ENCODE data around the gene GATM. TPM values are rescaled to one million over a fixed set of nuclear protein-coding genes. Genes with fewer than 3 reads are reported as not detected.

The GATM gene
- total RNA-seq, 2 donors from 2014 or later = 12.9 to 254 TPM

DNA sequence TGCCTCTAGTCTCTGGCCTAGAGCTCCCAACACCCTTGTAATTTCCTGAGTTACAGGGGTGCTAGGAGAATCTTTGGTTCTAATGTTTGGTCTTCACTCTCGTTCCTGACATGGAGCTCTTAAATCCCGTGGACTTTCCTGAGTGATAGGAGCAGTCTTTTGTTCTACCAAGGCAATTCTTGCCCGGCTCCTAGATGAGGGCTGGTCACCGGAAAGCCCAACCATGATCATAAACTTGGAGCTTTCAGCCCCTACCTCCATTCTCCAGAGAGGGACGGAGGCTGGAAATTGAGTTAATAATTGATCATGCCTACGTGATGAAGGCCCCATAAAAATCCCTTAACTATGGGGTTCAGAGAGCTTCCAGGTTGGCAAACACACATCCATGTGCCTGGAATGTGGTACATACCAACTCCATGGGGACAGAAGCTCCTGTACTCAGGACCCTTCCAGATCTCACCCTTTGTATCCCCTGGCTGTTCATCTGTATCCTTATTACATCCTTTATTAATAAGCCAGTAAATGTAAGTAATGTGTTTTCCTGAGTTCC lies 18.8 kb upstream of the GATM start:
- no peak for TF ChIP-seq POLR2AphosphoS5 (IDR thresholded peaks at IDR 0.05)
- H3K9me3 ChIP-seq = no peaks in the 10 kb centered on the region
- no peaks in the 10 kb centered on the region for H3K4me1 ChIP-seq (replicated peaks)
- H3K27ac ChIP-seq = no peak overlapping the region
- WGBS = 58% methylated on average over 6 of the region's 6 CpGs
- intact Hi-C loops (cut with DNase I) = no loop called here
- no peak overlapping the region for H3K4me3 ChIP-seq
- no peaks in the 10 kb centered on the region for H3K27me3 ChIP-seq (replicated peaks; ENCODE audit: insufficient read depth)
- no peak for DNase-seq (ENCODE audit: low spot score)
- no peaks in the 10 kb centered on the region for H3K36me3 ChIP-seq

DNA sequence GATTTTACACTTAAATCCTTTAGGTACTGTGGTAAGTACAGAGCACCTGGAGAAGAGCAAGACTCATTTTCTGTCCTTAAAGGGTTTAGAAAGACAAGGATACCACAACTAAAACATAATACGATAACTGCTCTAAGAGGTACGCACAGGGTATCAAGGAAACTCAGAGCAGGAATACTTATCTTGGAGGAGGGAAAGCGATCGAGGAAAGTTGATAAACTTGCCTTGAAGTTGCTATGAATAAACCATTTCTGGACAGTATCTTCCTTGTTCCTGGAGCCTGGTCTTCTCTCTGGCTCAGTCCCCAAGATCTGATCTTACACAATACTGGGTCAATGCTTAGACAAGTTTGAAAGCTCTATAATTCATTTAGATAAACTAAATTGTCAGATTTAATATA lies 17.6 kb upstream of the GATM start:
- Histone ChIP-seq H3K4me1 (replicated peaks) (no peaks in the 10 kb centered on the region), H3K27me3 (replicated peaks; ENCODE audit: insufficient read depth) (no peaks in the 10 kb centered on the region), H3K4me3 (no peak overlapping the region), H3K9me3 (no peaks in the 10 kb centered on the region), H3K36me3 (no peaks in the 10 kb centered on the region), H3K27ac (no peak overlapping the region)
- DNase-seq (ENCODE audit: low spot score) = no peak
- no peak for TF ChIP-seq POLR2A (IDR thresholded peaks at IDR 0.05)
- TF ChIP-seq POLR2AphosphoS5 (IDR thresholded peaks at IDR 0.05) = peak; percentile 35
- TF ChIP-seq, protein P1, sequence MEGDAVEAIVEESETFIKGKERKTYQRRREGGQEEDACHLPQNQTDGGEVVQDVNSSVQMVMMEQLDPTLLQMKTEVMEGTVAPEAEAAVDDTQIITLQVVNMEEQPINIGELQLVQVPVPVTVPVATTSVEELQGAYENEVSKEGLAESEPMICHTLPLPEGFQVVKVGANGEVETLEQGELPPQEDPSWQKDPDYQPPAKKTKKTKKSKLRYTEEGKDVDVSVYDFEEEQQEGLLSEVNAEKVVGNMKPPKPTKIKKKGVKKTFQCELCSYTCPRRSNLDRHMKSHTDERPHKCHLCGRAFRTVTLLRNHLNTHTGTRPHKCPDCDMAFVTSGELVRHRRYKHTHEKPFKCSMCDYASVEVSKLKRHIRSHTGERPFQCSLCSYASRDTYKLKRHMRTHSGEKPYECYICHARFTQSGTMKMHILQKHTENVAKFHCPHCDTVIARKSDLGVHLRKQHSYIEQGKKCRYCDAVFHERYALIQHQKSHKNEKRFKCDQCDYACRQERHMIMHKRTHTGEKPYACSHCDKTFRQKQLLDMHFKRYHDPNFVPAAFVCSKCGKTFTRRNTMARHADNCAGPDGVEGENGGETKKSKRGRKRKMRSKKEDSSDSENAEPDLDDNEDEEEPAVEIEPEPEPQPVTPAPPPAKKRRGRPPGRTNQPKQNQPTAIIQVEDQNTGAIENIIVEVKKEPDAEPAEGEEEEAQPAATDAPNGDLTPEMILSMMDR (IDR thresholded peaks at IDR 0.05) = no peak
- WGBS = 44% methylated on average over 4 of the region's 4 CpGs
- intact Hi-C loops (cut with DNase I) = no loop called here

DNA sequence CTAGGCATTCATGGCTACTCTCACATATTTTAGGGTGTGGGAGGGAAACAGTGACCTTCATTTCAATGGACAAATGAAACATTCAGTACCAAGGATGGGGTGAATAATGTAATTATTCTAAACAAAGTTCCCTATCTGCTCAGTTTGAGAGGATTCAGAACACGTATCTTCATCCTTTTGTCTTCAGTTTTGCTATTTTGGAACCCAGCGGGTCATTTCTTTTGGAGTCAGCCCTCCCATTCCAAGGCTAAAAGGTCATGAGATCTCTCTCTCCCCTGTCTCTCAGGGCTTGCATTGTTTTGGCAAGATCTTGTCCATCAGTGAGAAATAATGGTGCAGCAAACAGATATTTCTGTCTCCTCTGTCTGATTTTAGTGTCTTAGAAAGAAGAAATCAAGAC lies 16.3 kb upstream of the GATM start:
- Histone ChIP-seq H3K9me3 (no peaks in the 10 kb centered on the region), H3K27ac (no peak overlapping the region), H3K27me3 (replicated peaks; ENCODE audit: insufficient read depth) (no peaks in the 10 kb centered on the region), H3K4me1 (replicated peaks) (no peaks in the 10 kb centered on the region), H3K4me3 (no peak overlapping the region), H3K36me3 (no peaks in the 10 kb centered on the region)
- intact Hi-C loops (cut with DNase I) = no loop called here
- 84% methylated on average over 2 of the region's 2 CpGs for WGBS
- DNase-seq (ENCODE audit: low spot score) = no peak
- TF ChIP-seq, protein P1 (IDR thresholded peaks at IDR 0.05) = no peak
- TF ChIP-seq POLR2AphosphoS5 (IDR thresholded peaks at IDR 0.05) = no peak

DNA sequence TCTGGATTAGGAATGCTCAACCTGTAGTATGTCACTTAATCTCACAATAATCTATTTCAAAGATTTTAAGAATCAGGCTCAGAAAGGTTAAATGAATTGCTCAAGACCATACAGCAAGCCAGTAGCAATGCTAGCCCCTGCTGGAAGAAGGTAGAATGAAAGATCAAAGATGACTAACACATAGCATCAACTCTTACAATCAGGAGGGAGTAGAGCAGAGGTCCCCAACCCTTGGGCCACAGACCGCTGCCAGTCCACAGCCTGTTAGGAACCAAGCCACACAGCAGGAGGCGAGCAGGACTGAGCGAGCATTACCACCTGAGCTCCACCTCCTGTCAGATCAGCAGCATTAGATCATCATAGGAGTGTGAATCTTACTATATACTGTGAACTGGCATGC lies 15.5 kb upstream of the GATM start:
- H3K9me3 ChIP-seq = no peaks in the 10 kb centered on the region
- 77% methylated on average over 3 of the region's 3 CpGs for WGBS
- no peaks in the 10 kb centered on the region for H3K4me1 ChIP-seq (replicated peaks)
- H3K4me3 ChIP-seq = no peak overlapping the region
- no peak overlapping the region for H3K27ac ChIP-seq
- H3K27me3 ChIP-seq (replicated peaks; ENCODE audit: insufficient read depth) = no peaks in the 10 kb centered on the region
- DNase-seq (ENCODE audit: low spot score) = no peak
- intact Hi-C loops (cut with DNase I) = no loop called here
- H3K36me3 ChIP-seq = no peaks in the 10 kb centered on the region
- TF ChIP-seq POLR2A (IDR thresholded peaks at IDR 0.05) (no peak), POLR2AphosphoS5 (IDR thresholded peaks at IDR 0.05) (no peak)
- TF ChIP-seq, protein P1 (IDR thresholded peaks at IDR 0.05) = peak in 2 of 4 experiments; percentile 3 to 27

DNA sequence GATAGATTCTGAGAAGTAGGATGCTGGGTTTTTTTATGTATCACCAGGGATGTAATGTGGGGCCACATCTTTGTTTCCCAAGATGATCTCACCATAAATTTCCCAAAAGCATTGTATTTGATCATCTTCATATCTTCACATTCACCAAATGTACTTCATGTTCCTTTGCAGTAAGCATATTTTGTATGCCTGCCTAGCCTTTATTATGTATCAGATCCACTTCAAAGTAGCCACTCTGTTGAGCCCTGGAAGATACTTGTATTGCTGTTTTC lies 14.2 kb upstream of the GATM start:
- no peak overlapping the region for H3K27ac ChIP-seq
- H3K4me3 ChIP-seq = no peak overlapping the region
- intact Hi-C loops (cut with DNase I) = no loop called here
- H3K36me3 ChIP-seq = no peaks in the 10 kb centered on the region
- H3K4me1 ChIP-seq (replicated peaks) = no peaks in the 10 kb centered on the region
- TF ChIP-seq, protein P1 (IDR thresholded peaks at IDR 0.05) = no peak
- TF ChIP-seq POLR2AphosphoS5 (IDR thresholded peaks at IDR 0.05) (no peak), POLR2A (IDR thresholded peaks at IDR 0.05) (no peak)
- DNase-seq (ENCODE audit: low spot score) = no peak
- H3K9me3 ChIP-seq = no peaks in the 10 kb centered on the region
- H3K27me3 ChIP-seq (replicated peaks; ENCODE audit: insufficient read depth) = no peaks in the 10 kb centered on the region
